DOHH2 (cell line): ENCODE measurements around the gene FMNL2.

Experiments
- CTCF ChIP-seq: fragments of 200-600 bp; sonication (generic); IDR thresholded peaks from one replicate; pipeline ENCODE4 v1.5.1; 2014; ENCODE audit warnings: antibody characterized with exemption, mild to moderate bottlenecking, low read depth, low read length; ENCODE audit not compliant: poor library complexity, severe bottlenecking
- EZH2phosphoT487 ChIP-seq: fragments of 200-600 bp; sonication (generic); IDR thresholded peaks from 2 replicates; pipeline ENCODE4 v1.6.1; 2017; ENCODE audit warnings: borderline replicate concordance, mild to moderate bottlenecking, antibody characterized with exemption, low read length, moderate library complexity, mixed read lengths

DNA sequence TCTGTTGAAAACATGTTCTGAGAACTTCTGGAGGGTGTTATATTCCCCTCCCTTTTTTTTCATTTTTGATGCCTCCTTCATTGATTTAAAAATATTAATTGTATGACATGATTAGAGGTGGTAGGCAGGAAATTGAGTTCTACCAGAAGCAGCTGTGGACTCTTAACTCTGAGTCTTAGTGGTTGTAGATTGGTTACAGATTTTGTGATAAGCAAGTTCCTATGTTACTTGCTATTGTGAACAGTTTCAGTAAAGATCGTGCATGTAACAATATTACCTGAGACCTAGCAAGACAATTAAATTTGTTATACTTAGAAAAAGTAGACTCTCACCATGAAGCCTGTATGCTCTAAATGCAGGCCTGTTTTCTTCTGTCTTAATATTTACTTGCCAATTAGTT, 294.2 kb downstream of the FMNL2 start:
- TF ChIP-seq CTCF (no peak), EZH2phosphoT487 (no peak)
